Osteoblast (primary cell): ENCODE results near the gene FOXD3. TPM values are rescaled to one million over a fixed set of nuclear protein-coding genes. Genes with fewer than 3 reads are reported as not detected.

Experiments used
- DNase-seq: peaks from one replicate; pipeline ENCODE4 v3.0.0; 2011; ENCODE audit warnings: low spot score, mixed read lengths; ENCODE audit not compliant: insufficient read length; ENCODE audit errors: missing footprints
- H2AFZ ChIP-seq: 2 replicates; pipeline ENCODE4 v1.6.0; 2011; ENCODE audit warnings: mild to moderate bottlenecking, low read length
- H3K27ac ChIP-seq: 2 replicates; pipeline ENCODE4 v1.5.1; 2011; ENCODE audit warnings: mild to moderate bottlenecking, low read depth, low read length, moderate library complexity
- H3K27me3 ChIP-seq: 2 replicates; pipeline ENCODE4 v1.6.0; 2012; ENCODE audit warnings: mild to moderate bottlenecking, control low read depth, inconsistent platforms, low read length, moderate library complexity; ENCODE audit not compliant: insufficient read depth
- H3K36me3 ChIP-seq: 2 replicates; pipeline ENCODE4 v1.5.1; 2011; ENCODE audit warnings: mild to moderate bottlenecking, low read length, control low read depth, moderate library complexity; ENCODE audit not compliant: insufficient read depth
- H3K4me1 ChIP-seq: 2 replicates; pipeline ENCODE4 v1.5.1; 2011; ENCODE audit warnings: mild to moderate bottlenecking, low read length, control low read depth, moderate library complexity; ENCODE audit not compliant: insufficient read depth
- H3K4me2 ChIP-seq: 2 replicates; pipeline ENCODE4 v1.6.0; 2011; ENCODE audit warnings: mild to moderate bottlenecking, low read length; ENCODE audit not compliant: insufficient read depth
- H3K4me3 ChIP-seq: fragments of 200-600 bp; sonication (generic); 3 replicates; pipeline ENCODE4 v1.5.1; 2012; ENCODE audit warnings: mild to moderate bottlenecking, low read length, inconsistent platforms; ENCODE audit not compliant: insufficient read depth
- H3K79me2 ChIP-seq: 2 replicates; pipeline ENCODE4 v1.6.0; 2012; ENCODE audit warnings: mild to moderate bottlenecking, low read length, control low read depth, inconsistent platforms; ENCODE audit not compliant: insufficient read depth
- H3K9me3 ChIP-seq: 2 replicates; pipeline ENCODE4 v1.5.1; 2011; ENCODE audit warnings: low read depth, low read length, control low read depth
- H4K20me1 ChIP-seq: 2 replicates; pipeline ENCODE4 v1.6.0; 2012; ENCODE audit warnings: mild to moderate bottlenecking, low read length, control low read depth; ENCODE audit not compliant: insufficient read depth
- CTCF ChIP-seq: IDR thresholded peaks from 2 replicates; pipeline ENCODE4 v1.5.1; 2011; ENCODE audit warnings: mild to moderate bottlenecking, low read depth, low read length, moderate library complexity; ENCODE audit errors: extremely low read depth
- total RNA-seq: library from RNA; depleted of rRNA; stranded (reverse); fragments of >200 nt; gene quantifications from 2 replicates; pipeline ENCODE4 v1.2.3, GENCODE V29; 2012

Gene FOXD3
- total RNA-seq, 1 donor, result not detected

- H3K36me3 ChIP-seq, result no peaks in the 10 kb centered on the region
These were observed 1.1 kb upstream of the FOXD3 start for GRCh38 chr1:63321066-63321784.

GRCh38 chr1:63321785-63322113 is 618 bp upstream of the FOXD3 start:
- no peak for TF ChIP-seq CTCF
- Histone ChIP-seq H3K36me3 (no peaks in the 10 kb centered on the region), H3K4me3 (peak overlapping the region; percentile 67), H3K27ac (no peak overlapping the region), H3K4me2 (peak overlapping the region; percentile 78), H3K27me3 (peaks cover 99% of the 10 kb centered on the region), H3K4me1 (peaks cover 2% of the 10 kb centered on the region), H3K9me3 (peaks cover 2% of the 10 kb centered on the region), H2AFZ (no peak overlapping the region), H4K20me1 (no peaks in the 10 kb centered on the region), H3K79me2 (no peaks in the 10 kb centered on the region)
- no peak for DNase-seq

More at GRCh38 chr1:63321066-63321784, 1.1 kb upstream of the FOXD3 start:
- Histone ChIP-seq H4K20me1 (no peaks in the 10 kb centered on the region), H3K4me1 (peaks cover 2% of the 10 kb centered on the region), H3K4me2 (no peak overlapping the region), H3K27ac (no peak overlapping the region), H2AFZ (no peak overlapping the region), H3K27me3 (peaks cover 99% of the 10 kb centered on the region), H3K9me3 (peaks cover 2% of the 10 kb centered on the region), H3K4me3 (no peak overlapping the region), H3K79me2 (no peaks in the 10 kb centered on the region)
- TF ChIP-seq CTCF, result no peak
- DNase-seq, result peak; percentile 77

GRCh38 chr1:63322944-63323864 is 837 bp downstream of the FOXD3 start:
- Histone ChIP-seq H3K4me2 (peak overlapping the region; percentile 78), H2AFZ (peak overlapping the region; percentile 65), H3K79me2 (no peaks in the 10 kb centered on the region), H3K4me1 (peaks cover 2% of the 10 kb centered on the region), H4K20me1 (no peaks in the 10 kb centered on the region), H3K27ac (no peak overlapping the region), H3K36me3 (no peaks in the 10 kb centered on the region), H3K27me3 (peaks cover 100% of the 10 kb centered on the region), H3K9me3 (peaks cover 2% of the 10 kb centered on the region), H3K4me3 (peak overlapping the region; percentile 67)
- DNase-seq, result peak; percentile 79
- no peak for TF ChIP-seq CTCF
